ENCODE results near the gene ZNF580. TPM values are rescaled to one million over a fixed set of nuclear protein-coding genes. Genes with fewer than 3 reads are reported as not detected.

Gene ZNF580
- total RNA-seq, 1 experiment from 2014 or later = 22.8 TPM

DNA sequence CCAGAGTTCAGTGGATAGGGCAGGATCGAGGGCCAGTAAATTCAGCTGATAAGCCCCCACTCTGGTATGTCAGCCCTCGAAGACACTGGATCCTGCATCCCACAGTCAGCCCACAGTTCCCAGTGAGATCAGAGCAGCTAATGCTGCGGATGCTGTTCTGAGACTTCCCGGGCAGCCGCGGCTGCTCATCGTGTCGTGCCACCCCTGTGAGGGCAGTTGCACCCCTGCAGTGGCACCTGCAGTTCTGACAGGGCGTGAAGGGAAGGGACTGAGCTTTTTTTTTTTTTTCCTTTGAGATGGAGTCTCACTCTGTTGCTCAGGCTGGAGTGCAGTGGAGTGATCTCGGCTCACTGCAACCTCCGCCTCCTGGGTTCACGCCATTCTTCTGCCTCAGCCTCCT lies 26.7 kb downstream of the ZNF580 start:
- H3K27ac Mint-ChIP-seq = peak overlapping the region in 2 of 3 experiments; percentile 53 to 61; a peak in 1 of 7 replicates
- no peak overlapping the region for H3K56ac ChIP-seq (ENCODE audit: insufficient read length, low read depth, low read length)
- no peak overlapping the region for H2BK12ac ChIP-seq (ENCODE audit: insufficient read length, low read depth, low read length)
- H2BK20ac ChIP-seq (ENCODE audit: low read depth, low read length, poor library complexity, severe bottlenecking) = no peak overlapping the region
- H3K23ac ChIP-seq (ENCODE audit: insufficient read length, low read depth, low read length) = no peak overlapping the region
- H2AK5ac ChIP-seq (ENCODE audit: insufficient read length, low read length) = no peak overlapping the region
- no peaks in the 10 kb centered on the region for H3K27me3 Mint-ChIP-seq (ENCODE audit: low read depth)
- H3K4me1 ChIP-seq (ENCODE audit: insufficient read depth, low read length) = no peaks in the 10 kb centered on the region
- H2BK15ac ChIP-seq (ENCODE audit: low read depth, low read length) = no peak overlapping the region
- no peaks in the 10 kb centered on the region for H3K23me2 ChIP-seq (ENCODE audit: insufficient read length, low read depth, low read length, poor library complexity, severe bottlenecking)
- H3K4me2 ChIP-seq (ENCODE audit: insufficient read depth, insufficient read length, low read length) = no peak overlapping the region
- no peak overlapping the region for H4K5ac ChIP-seq (ENCODE audit: insufficient read length, low read depth, low read length)
- peaks cover 72 to 92% (median 84%) of the 10 kb centered on the region in 3 experiments for H3K36me3 Mint-ChIP-seq (ENCODE audit: insufficient read depth in 1 of 3, low read depth in 3 of 3)
- H3K4me3 Mint-ChIP-seq = no peak overlapping the region
- H3K14ac ChIP-seq (ENCODE audit: insufficient read depth, low read length) = no peak overlapping the region
- no peak overlapping the region for H3K18ac ChIP-seq (ENCODE audit: insufficient read length, low read depth, low read length)
- H2AFZ ChIP-seq (ENCODE audit: low read length) = no peak overlapping the region
- DNase-seq = no peak
- H3K9me3 ChIP-seq (ENCODE audit: control insufficient read depth, low read depth, low read length) = no peaks in the 10 kb centered on the region
- no peak overlapping the region for H3K9ac ChIP-seq (ENCODE audit: extremely low read depth, insufficient read length, low read length)
- H2BK120ac ChIP-seq (ENCODE audit: low read depth, low read length, poor library complexity, severe bottlenecking) = no peak overlapping the region
- no peaks in the 10 kb centered on the region for H3K79me1 ChIP-seq (ENCODE audit: insufficient read depth, low read depth, low read length, poor library complexity, severe bottlenecking)
- no CpG with 5 or more reads among the region's 12 CpGs for WGBS (ENCODE audit: extremely low coverage, insufficient read length, low lambda C conversion rate)
- H4K91ac ChIP-seq (ENCODE audit: insufficient read length, low read depth, low read length) = no peak overlapping the region
- H3K4ac ChIP-seq (ENCODE audit: low read depth, low read length) = no peak overlapping the region
- peaks cover 17 to 20% of the 10 kb centered on the region in 2 experiments for H3K4me1 Mint-ChIP-seq
- TF ChIP-seq, protein P1, sequence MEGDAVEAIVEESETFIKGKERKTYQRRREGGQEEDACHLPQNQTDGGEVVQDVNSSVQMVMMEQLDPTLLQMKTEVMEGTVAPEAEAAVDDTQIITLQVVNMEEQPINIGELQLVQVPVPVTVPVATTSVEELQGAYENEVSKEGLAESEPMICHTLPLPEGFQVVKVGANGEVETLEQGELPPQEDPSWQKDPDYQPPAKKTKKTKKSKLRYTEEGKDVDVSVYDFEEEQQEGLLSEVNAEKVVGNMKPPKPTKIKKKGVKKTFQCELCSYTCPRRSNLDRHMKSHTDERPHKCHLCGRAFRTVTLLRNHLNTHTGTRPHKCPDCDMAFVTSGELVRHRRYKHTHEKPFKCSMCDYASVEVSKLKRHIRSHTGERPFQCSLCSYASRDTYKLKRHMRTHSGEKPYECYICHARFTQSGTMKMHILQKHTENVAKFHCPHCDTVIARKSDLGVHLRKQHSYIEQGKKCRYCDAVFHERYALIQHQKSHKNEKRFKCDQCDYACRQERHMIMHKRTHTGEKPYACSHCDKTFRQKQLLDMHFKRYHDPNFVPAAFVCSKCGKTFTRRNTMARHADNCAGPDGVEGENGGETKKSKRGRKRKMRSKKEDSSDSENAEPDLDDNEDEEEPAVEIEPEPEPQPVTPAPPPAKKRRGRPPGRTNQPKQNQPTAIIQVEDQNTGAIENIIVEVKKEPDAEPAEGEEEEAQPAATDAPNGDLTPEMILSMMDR (conservative IDR thresholded peaks at IDR 0.05) = no peak
- H3K9me3 Mint-ChIP-seq = no peaks in the 10 kb centered on the region
- H2BK5ac ChIP-seq (ENCODE audit: insufficient read length, low read length) = no peak overlapping the region
- no peaks in the 10 kb centered on the region for H3K27me3 ChIP-seq (ENCODE audit: insufficient read depth, low read length)
- H3T11ph ChIP-seq (ENCODE audit: low read length) = no peak overlapping the region
- H4K8ac ChIP-seq (replicated peaks; ENCODE audit: insufficient read length, low read depth, low read length) = no peak overlapping the region
- no peak overlapping the region for H3K27ac ChIP-seq (ENCODE audit: insufficient read length, low read depth, low read length)
- H4K20me1 ChIP-seq (ENCODE audit: control insufficient read depth, insufficient read depth, insufficient read length) = no peaks in the 10 kb centered on the region
- H3K79me2 ChIP-seq (ENCODE audit: insufficient read depth, low read length) = peaks cover 9% of the 10 kb centered on the region; the same call in 1 of the 2 replicates
